ENCODE data around the gene MIOX. TPM values are rescaled to one million over a fixed set of nuclear protein-coding genes. Genes with fewer than 3 reads are reported as not detected.

The MIOX gene
- polyA plus RNA-seq (2012; ENCODE audit: insufficient read depth, insufficient read length): 0.98 TPM

- DNase-seq (ENCODE audit: low read depth, low spot score): no peak
- no peak within 1 kb of the TSS for H3K4me3 ChIP-seq (ENCODE audit: low read length)
Observed at GRCh38 chr22:50486561-50487289, at the start of gene MIOX. MIOX (plus strand) TSS chr22:50486859; CDS start chr22:50486898, 39 bp downstream.

GRCh38 chr22:50437511-50438304 is 49.0 kb upstream of the MIOX start:
- no peak for DNase-seq (ENCODE audit: low read depth, low spot score)

GRCh38 chr22:50438305-50439275 is 48.1 kb upstream of the MIOX start:
- no peak overlapping the region for H3K4me3 ChIP-seq (ENCODE audit: low read length)
- DNase-seq (ENCODE audit: low read depth, low spot score): no peak

More at GRCh38 chr22:50437511-50438304, 49.0 kb upstream of the MIOX start:
- H3K4me3 ChIP-seq (ENCODE audit: low read length): no peak overlapping the region

GRCh38 chr22:50439314-50439870 is 47.3 kb upstream of the MIOX start:
- no peak for DNase-seq (ENCODE audit: low read depth, low spot score)
- no peak overlapping the region for H3K4me3 ChIP-seq (ENCODE audit: low read length)

GRCh38 chr22:50439871-50440331 is 46.8 kb upstream of the MIOX start:
- H3K4me3 ChIP-seq (ENCODE audit: low read length): no peak overlapping the region
- DNase-seq (ENCODE audit: low read depth, low spot score): no peak

- DNase-seq (ENCODE audit: low read depth, low spot score): no peak
- no peak overlapping the region for H3K4me3 ChIP-seq (ENCODE audit: low read length)
Observed at GRCh38 chr22:50440544-50441249, 46.0 kb upstream of the MIOX start.

- no peak overlapping the region for H3K4me3 ChIP-seq (ENCODE audit: low read length)
- DNase-seq (ENCODE audit: low read depth, low spot score): no peak
Observed at GRCh38 chr22:50441428-50441993, 45.1 kb upstream of the MIOX start.

- no peak overlapping the region for H3K4me3 ChIP-seq (ENCODE audit: low read length)
- no peak for DNase-seq (ENCODE audit: low read depth, low spot score)
Observed at GRCh38 chr22:50443197-50443596, 43.5 kb upstream of the MIOX start.

GRCh38 chr22:50443801-50444625 is 42.6 kb upstream of the MIOX start:
- DNase-seq (ENCODE audit: low read depth, low spot score): no peak
- H3K4me3 ChIP-seq (ENCODE audit: low read length): no peak overlapping the region

GRCh38 chr22:50444663-50445062 is 42.0 kb upstream of the MIOX start:
- no peak for DNase-seq (ENCODE audit: low read depth, low spot score)
- no peak overlapping the region for H3K4me3 ChIP-seq (ENCODE audit: low read length)

- H3K4me3 ChIP-seq (ENCODE audit: low read length): no peak overlapping the region
- peak; percentile 78 for DNase-seq (ENCODE audit: low read depth, low spot score)
Observed at GRCh38 chr22:50445071-50445879, 41.4 kb upstream of the MIOX start.

- H3K4me3 ChIP-seq (ENCODE audit: low read length): no peak overlapping the region
- DNase-seq (ENCODE audit: low read depth, low spot score): no peak
Observed at GRCh38 chr22:50445880-50446707, 40.6 kb upstream of the MIOX start.

- no peak overlapping the region for H3K4me3 ChIP-seq (ENCODE audit: low read length)
- DNase-seq (ENCODE audit: low read depth, low spot score): no peak
Observed at GRCh38 chr22:50446708-50447575, 39.7 kb upstream of the MIOX start.

Measured in Jurkat, Clone E6-1 (cell line).